ENCODE measurements around the gene ADGRG6. TPM values are rescaled to one million over a fixed set of nuclear protein-coding genes. Genes with fewer than 3 reads are reported as not detected.

The ADGRG6 gene
- total RNA-seq, 1 experiment from 2014 or later = 2.5 TPM

DNA sequence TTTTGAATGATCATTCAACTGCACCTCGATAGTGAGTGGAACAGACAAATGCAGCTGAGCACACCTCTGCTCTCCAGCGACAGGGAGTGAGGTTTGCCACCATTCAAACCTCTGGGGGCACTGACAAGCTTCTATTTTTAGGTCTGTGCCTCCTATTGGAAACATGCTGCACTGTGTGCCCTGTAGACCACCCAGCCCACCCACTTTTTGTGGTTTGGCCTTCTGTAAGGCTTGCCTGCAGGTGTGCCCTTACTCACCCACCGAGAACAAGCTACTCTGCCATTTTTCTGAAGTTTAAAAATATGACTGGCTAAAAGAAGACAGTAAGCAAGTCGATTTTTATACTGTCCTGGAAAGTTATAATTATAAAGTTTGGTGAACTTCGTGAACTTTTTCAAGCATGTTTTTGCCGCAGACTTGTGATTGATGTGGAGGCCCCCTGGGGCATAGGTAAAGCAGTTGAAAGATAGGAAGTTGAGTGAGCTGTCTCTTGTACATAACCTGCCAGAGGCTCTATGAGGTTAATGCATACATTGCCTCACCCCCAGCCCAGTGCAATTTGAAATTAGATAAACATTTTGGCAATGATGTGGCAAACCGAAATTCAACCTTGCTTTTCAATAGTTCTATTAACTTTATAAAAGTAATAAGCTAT, 53.8 kb downstream of the ADGRG6 start:
- no peaks in the 10 kb centered on the region for H3K4me1 ChIP-seq (ENCODE audit: insufficient read depth, low read length)
- H3K9ac ChIP-seq (ENCODE audit: extremely low read depth, insufficient read length, low read length) = no peak overlapping the region
- no peak overlapping the region for H2BK20ac ChIP-seq (ENCODE audit: low read depth, low read length, poor library complexity, severe bottlenecking)
- no peak overlapping the region for H2BK5ac ChIP-seq (ENCODE audit: insufficient read length, low read length)
- H4K91ac ChIP-seq (ENCODE audit: insufficient read length, low read depth, low read length) = no peak overlapping the region
- H4K5ac ChIP-seq (ENCODE audit: insufficient read length, low read depth, low read length) = no peak overlapping the region
- H2BK15ac ChIP-seq (ENCODE audit: low read depth, low read length) = no peak overlapping the region
- no peak overlapping the region for H3K4me3 Mint-ChIP-seq
- H3K23me2 ChIP-seq (ENCODE audit: insufficient read length, low read depth, low read length, poor library complexity, severe bottlenecking) = no peaks in the 10 kb centered on the region
- H3K27me3 ChIP-seq (ENCODE audit: insufficient read depth, low read length) = no peaks in the 10 kb centered on the region
- H2AK5ac ChIP-seq (ENCODE audit: insufficient read length, low read length) = no peak overlapping the region
- no peaks in the 10 kb centered on the region for H3K79me1 ChIP-seq (ENCODE audit: insufficient read depth, low read depth, low read length, poor library complexity, severe bottlenecking)
- DNase-seq = no peak
- H3K27ac Mint-ChIP-seq = no peak overlapping the region; a peak in 1 of 7 replicates
- no CpG with 5 or more reads among the region's 7 CpGs for WGBS (ENCODE audit: extremely low coverage, insufficient read length, low lambda C conversion rate)
- H3T11ph ChIP-seq (ENCODE audit: low read length) = no peak overlapping the region
- no peaks in the 10 kb centered on the region for H3K27me3 Mint-ChIP-seq (ENCODE audit: low read depth)
- no peak overlapping the region for H3K14ac ChIP-seq (ENCODE audit: insufficient read depth, low read length)
- no peak overlapping the region for H3K4ac ChIP-seq (ENCODE audit: low read depth, low read length)
- H3K56ac ChIP-seq (ENCODE audit: insufficient read length, low read depth, low read length) = no peak overlapping the region
- H3K4me1 Mint-ChIP-seq = no peaks in the 10 kb centered on the region
- no peak overlapping the region for H3K23ac ChIP-seq (ENCODE audit: insufficient read length, low read depth, low read length)
- no peak for TF ChIP-seq CTCF (conservative IDR thresholded peaks at IDR 0.05)
- H3K18ac ChIP-seq (ENCODE audit: insufficient read length, low read depth, low read length) = no peak overlapping the region
- no peak overlapping the region for H3K4me2 ChIP-seq (ENCODE audit: insufficient read depth, insufficient read length, low read length)
- no peaks in the 10 kb centered on the region; a peak in 1 of 7 replicates for H3K36me3 Mint-ChIP-seq (ENCODE audit: insufficient read depth in 1 of 3, low read depth in 3 of 3)
- no peaks in the 10 kb centered on the region for H4K20me1 ChIP-seq (ENCODE audit: control insufficient read depth, insufficient read depth, insufficient read length)
- no peak overlapping the region for H2BK120ac ChIP-seq (ENCODE audit: low read depth, low read length, poor library complexity, severe bottlenecking)
- no peak overlapping the region for H2AFZ ChIP-seq (ENCODE audit: low read length)
- H3K79me2 ChIP-seq (ENCODE audit: insufficient read depth, low read length) = no peaks in the 10 kb centered on the region
- H3K27ac ChIP-seq (ENCODE audit: insufficient read length, low read depth, low read length) = no peak overlapping the region
- H2BK12ac ChIP-seq (ENCODE audit: insufficient read length, low read depth, low read length) = no peak overlapping the region
- no peaks in the 10 kb centered on the region for H3K9me3 ChIP-seq (ENCODE audit: control insufficient read depth, low read depth, low read length)
- H4K8ac ChIP-seq (replicated peaks; ENCODE audit: insufficient read length, low read depth, low read length) = no peak overlapping the region
- H3K9me3 Mint-ChIP-seq = peaks cover 4 to 9% of the 10 kb centered on the region in 2 experiments; a peak in 3 of 5 replicates
